Skeletal muscle tissue (tissue), 4 donors: ENCODE results near the gene NAPSA. TPM values are rescaled to one million over a fixed set of nuclear protein-coding genes. Genes with fewer than 3 reads are reported as not detected.
A peak's percentile ranks its signal among the peaks of the same experiment; 100 is the strongest.

ENCODE experiments used
- H3K27ac ChIP-seq: one replicate; pipeline ENCODE4 v1.7.0; 2013; ENCODE audit warnings: mild to moderate bottlenecking, low read depth, low read length, inconsistent platforms
- H3K27me3 ChIP-seq, 3 donors: one replicate each; pipeline ENCODE4 v1.7.0; 2013; ENCODE audit warnings: low read length in 3 of 3; ENCODE audit not compliant: control insufficient read depth in 3 of 3, insufficient read depth in 3 of 3
- H3K36me3 ChIP-seq, 3 donors: one replicate each; pipeline ENCODE4 v1.7.0; 2013; ENCODE audit warnings: low read length in 3 of 3; ENCODE audit not compliant: control insufficient read depth in 3 of 3, insufficient read depth in 3 of 3
- H3K4me1 ChIP-seq, 3 donors: one replicate each; pipeline ENCODE4 v1.7.0; 2013; ENCODE audit warnings: low read length in 3 of 3, mild to moderate bottlenecking in 3 of 3; ENCODE audit not compliant: control insufficient read depth in 3 of 3, insufficient read depth in 3 of 3
- H3K4me3 ChIP-seq, 3 donors: one replicate each; pipeline ENCODE4 v1.7.0; 2013; ENCODE audit warnings: low read length in 3 of 3
- H3K9ac ChIP-seq, 3 donors: one replicate each; pipeline ENCODE4 v1.7.0; 2013; ENCODE audit warnings: low read length in 3 of 3, mild to moderate bottlenecking in 3 of 3, moderate library complexity in 2 of 3, low read depth in 1 of 3
- H3K9me3 ChIP-seq, 3 donors: one replicate each; pipeline ENCODE4 v1.7.0; 2013; ENCODE audit warnings: low read length in 3 of 3; ENCODE audit not compliant: control insufficient read depth in 3 of 3
- total RNA-seq: library from RNA; depleted of rRNA; stranded (reverse); fragments of >200 nt; gene quantifications from one replicate; pipeline ENCODE4 v1.2.3, GENCODE V29; 2014
- donor health status: Osteomylitis.

Gene NAPSA
- total RNA-seq, 1 donor from 2014 or later: not detected

GRCh38 chr19:50326101-50326664 is 39.3 kb downstream of the NAPSA start:
- Histone ChIP-seq H3K9me3 (no peaks in the 10 kb centered on the region), H3K27ac (no peak overlapping the region), H3K36me3 (no peaks in the 10 kb centered on the region), H3K4me3 (peak overlapping the region; percentile 12 to 38 (median 13)), H3K9ac (no peak overlapping the region), H3K27me3 (peaks cover 14 to 25% (median 19%) of the 10 kb centered on the region in 3 donors), H3K4me1 (peaks cover 26 to 33% (median 27%) of the 10 kb centered on the region in 3 donors)

GRCh38 chr19:50325310-50326100 is 39.9 kb downstream of the NAPSA start:
- H3K4me1 ChIP-seq: peaks cover 25 to 32% (median 27%) of the 10 kb centered on the region in 3 donors
- H3K36me3 ChIP-seq: no peaks in the 10 kb centered on the region
- peak overlapping the region in 2 of 3 donors; percentile 12 to 38 for H3K4me3 ChIP-seq
- H3K9ac ChIP-seq: no peak overlapping the region
- H3K27ac ChIP-seq: no peak overlapping the region
- no peaks in the 10 kb centered on the region for H3K9me3 ChIP-seq
- H3K27me3 ChIP-seq: peaks cover 14 to 24% (median 19%) of the 10 kb centered on the region in 3 donors

DNA sequence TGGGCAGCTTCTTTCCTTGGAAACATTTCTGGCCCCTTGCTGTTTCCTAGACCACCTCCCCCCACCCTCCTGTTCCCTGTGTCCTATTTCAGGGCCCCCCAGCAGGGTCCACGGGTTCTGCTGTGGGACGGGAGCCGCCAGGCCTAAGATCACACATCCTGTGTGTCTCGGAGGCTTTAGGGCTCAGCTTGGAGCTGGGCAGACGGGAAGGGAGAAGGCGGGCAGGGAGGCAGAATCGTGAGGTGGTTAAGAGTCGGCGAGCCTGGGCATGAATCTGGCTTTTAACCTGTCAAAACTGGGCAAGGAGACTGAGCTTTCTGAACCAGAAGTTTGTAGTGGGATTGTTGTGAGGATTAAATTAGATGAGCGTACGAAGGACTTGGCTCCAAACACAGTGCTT is 41.1 kb downstream of the NAPSA start:
- H3K9me3 ChIP-seq: no peaks in the 10 kb centered on the region
- peaks cover 14 to 22% (median 15%) of the 10 kb centered on the region in 3 donors for H3K27me3 ChIP-seq
- no peak overlapping the region for H3K4me3 ChIP-seq
- no peak overlapping the region for H3K27ac ChIP-seq
- H3K9ac ChIP-seq: no peak overlapping the region
- no peaks in the 10 kb centered on the region for H3K36me3 ChIP-seq
- H3K4me1 ChIP-seq: peaks cover 13 to 21% (median 15%) of the 10 kb centered on the region in 3 donors

- Histone ChIP-seq H3K4me3 (no peak overlapping the region), H3K27ac (no peak overlapping the region), H3K36me3 (no peaks in the 10 kb centered on the region), H3K4me1 (peaks cover 13 to 21% (median 15%) of the 10 kb centered on the region in 3 donors), H3K9me3 (no peaks in the 10 kb centered on the region), H3K27me3 (peaks cover 14 to 25% (median 15%) of the 10 kb centered on the region in 3 donors), H3K9ac (no peak overlapping the region)
Measured at GRCh38 chr19:50323782-50324133, 41.7 kb downstream of the NAPSA start.

- Histone ChIP-seq H3K9me3 (no peaks in the 10 kb centered on the region), H3K4me1 (peaks cover 11 to 18% (median 13%) of the 10 kb centered on the region in 3 donors), H3K9ac (no peak overlapping the region), H3K27me3 (peaks cover 13 to 25% (median 14%) of the 10 kb centered on the region in 3 donors), H3K4me3 (no peak overlapping the region), H3K27ac (no peak overlapping the region), H3K36me3 (no peaks in the 10 kb centered on the region)
Measured at GRCh38 chr19:50322931-50323781, 42.3 kb downstream of the NAPSA start.

GRCh38 chr19:50322234-50322633 is 43.2 kb downstream of the NAPSA start:
- Histone ChIP-seq H3K4me3 (no peak overlapping the region), H3K27ac (no peak overlapping the region), H3K9me3 (no peaks in the 10 kb centered on the region), H3K4me1 (peaks cover 7 to 12% (median 10%) of the 10 kb centered on the region in 3 donors), H3K27me3 (peaks cover 7 to 23% (median 9%) of the 10 kb centered on the region in 3 donors), H3K36me3 (no peaks in the 10 kb centered on the region), H3K9ac (no peak overlapping the region)

- Histone ChIP-seq H3K36me3 (no peaks in the 10 kb centered on the region), H3K9ac (no peak overlapping the region), H3K4me3 (no peak overlapping the region), H3K27ac (no peak overlapping the region), H3K4me1 (peaks cover 6 to 10% (median 8%) of the 10 kb centered on the region in 3 donors), H3K9me3 (no peaks in the 10 kb centered on the region), H3K27me3 (peaks cover 3 to 19% (median 8%) of the 10 kb centered on the region in 3 donors)
Measured at GRCh38 chr19:50321831-50322230, 43.6 kb downstream of the NAPSA start.

GRCh38 chr19:50320596-50320995 is 44.8 kb downstream of the NAPSA start:
- Histone ChIP-seq H3K9me3 (no peaks in the 10 kb centered on the region), H3K9ac (no peak overlapping the region), H3K27me3 (peaks cover 6 to 19% (median 13%) of the 10 kb centered on the region in 3 donors), H3K36me3 (no peaks in the 10 kb centered on the region), H3K4me3 (no peak overlapping the region), H3K4me1 (no peaks in the 10 kb centered on the region), H3K27ac (no peak overlapping the region)

DNA sequence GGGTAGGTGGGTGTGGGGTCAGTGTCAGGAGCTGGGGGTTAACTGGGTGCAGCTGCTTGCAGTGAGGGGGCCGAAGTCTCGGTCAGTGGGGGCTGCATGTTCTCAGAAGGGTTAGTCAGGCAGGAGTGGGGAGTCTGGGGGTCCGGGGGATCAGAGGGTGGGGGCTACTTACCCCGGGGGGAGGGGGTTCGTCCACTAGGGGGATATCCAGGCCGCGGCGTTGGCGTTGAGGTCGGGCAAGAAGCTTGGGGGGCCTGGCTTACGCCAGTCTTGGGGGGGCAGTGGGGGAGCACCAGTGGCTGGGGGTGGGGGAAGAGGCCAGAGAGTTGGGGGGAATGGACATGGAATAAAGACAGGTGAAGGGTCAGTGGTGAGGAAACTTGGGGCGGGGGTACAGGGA is 45.4 kb downstream of the NAPSA start:
- H3K4me3 ChIP-seq: no peak overlapping the region
- H3K27ac ChIP-seq: no peak overlapping the region
- no peaks in the 10 kb centered on the region for H3K36me3 ChIP-seq
- H3K9ac ChIP-seq: no peak overlapping the region
- no peaks in the 10 kb centered on the region for H3K9me3 ChIP-seq
- H3K27me3 ChIP-seq: peaks cover 7 to 20% (median 14%) of the 10 kb centered on the region in 3 donors
- no peaks in the 10 kb centered on the region for H3K4me1 ChIP-seq
